Left renal cortex interstitium (tissue), 4 donors: ENCODE data around the gene BPIFB6. TPM values are rescaled to one million over a fixed set of nuclear protein-coding genes. Genes with fewer than 3 reads are reported as not detected.

Source experiments
- DNase-seq, 4 donors: peaks; one replicate each; pipeline ENCODE4 v3.0.0-alpha.2; 2013; ENCODE audit warnings: low read depth in 4 of 4, low spot score in 2 of 4, missing footprints in 1 of 4
- polyA plus RNA-seq, 4 donors: library from polyadenylated mRNA; unstranded; fragments of 120-200 nt; gene quantifications; one replicate each; pipeline ENCODE4 v1.2.1, GENCODE V29; 2013; ENCODE audit not compliant: insufficient read length in 4 of 4

Gene BPIFB6
- polyA plus RNA-seq, 4 donors, result not detected

- DNase-seq, result no peak
These were observed 51.1 kb downstream of the BPIFB6 start for GRCh38 chr20:33082546-33082945.

- no peak for DNase-seq
These were observed 52.3 kb downstream of the BPIFB6 start for GRCh38 chr20:33083544-33084340.

DNA sequence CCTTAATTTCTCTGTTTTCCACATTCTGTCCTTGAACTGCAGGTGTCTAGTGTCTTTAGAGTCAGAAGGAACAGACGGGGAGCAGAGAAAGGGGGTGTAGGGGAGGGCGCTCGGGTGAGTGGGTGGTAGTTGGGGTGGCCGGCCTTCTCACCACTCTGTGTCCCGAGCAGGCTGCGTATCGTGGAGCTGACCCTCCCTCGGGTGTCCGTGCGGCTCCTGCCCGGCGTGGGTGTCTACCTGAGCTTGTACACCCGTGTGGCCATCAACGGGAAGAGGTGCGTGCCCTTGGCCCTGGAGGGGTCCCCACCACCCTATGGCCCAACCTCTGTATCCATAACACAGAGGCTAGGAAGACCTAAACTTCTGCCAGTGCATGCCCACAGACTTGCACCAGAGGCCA lies 53.3 kb downstream of the BPIFB6 start:
- DNase-seq, result no peak

DNA sequence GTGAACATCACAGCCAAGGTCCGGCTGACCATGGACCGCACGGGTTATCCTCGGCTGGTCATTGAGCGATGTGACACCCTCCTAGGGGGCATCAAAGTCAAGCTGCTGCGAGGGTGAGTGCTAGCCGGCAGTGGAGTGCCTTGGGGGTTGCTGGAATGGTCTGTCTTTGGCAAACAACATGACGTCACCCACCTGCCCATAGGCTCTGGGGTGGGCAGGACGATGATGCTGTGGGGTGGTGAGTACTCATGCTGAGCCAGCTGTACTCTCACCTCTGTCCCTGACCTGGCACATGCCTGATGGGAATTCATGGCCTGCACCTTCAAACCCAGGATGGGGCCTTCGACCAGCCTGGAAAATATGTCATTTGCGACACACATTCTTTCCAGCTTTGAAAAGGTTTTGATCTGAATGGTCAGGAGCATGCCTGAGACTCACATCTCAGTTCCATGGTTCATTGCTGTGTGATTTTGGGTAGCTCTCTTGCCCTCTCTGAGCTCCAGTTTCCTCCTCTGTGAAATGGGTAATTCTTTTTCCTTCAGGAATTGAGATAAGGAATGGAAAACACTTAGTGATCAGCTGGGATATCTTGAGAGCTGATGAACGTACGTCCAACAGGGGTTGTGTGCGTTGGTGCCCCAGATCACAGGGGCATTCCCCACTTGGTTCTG lies 54.7 kb downstream of the BPIFB6 start:
- no peak for DNase-seq

DNA sequence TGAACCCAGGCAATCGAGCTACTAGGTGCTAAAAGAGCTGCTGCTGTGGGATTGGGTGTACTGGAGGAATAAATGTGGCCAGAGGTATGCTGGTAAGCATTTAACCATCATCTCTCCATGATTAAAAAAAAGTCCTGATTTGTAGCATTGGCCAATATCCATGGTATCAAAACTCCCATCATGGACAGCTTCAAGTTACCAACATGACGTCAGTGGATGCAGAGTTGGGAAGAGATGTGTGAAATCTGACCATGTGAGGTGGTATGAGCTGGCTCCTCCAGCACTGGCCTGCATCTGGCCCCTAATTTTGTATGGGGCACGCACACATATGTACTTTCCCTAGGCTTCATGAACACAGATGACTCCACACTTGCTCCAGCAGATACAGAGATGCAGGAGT lies 59.7 kb downstream of the BPIFB6 start:
- no peak for DNase-seq

- DNase-seq, result no peak
These were observed 60.2 kb downstream of the BPIFB6 start for GRCh38 chr20:33091693-33092092.

DNA sequence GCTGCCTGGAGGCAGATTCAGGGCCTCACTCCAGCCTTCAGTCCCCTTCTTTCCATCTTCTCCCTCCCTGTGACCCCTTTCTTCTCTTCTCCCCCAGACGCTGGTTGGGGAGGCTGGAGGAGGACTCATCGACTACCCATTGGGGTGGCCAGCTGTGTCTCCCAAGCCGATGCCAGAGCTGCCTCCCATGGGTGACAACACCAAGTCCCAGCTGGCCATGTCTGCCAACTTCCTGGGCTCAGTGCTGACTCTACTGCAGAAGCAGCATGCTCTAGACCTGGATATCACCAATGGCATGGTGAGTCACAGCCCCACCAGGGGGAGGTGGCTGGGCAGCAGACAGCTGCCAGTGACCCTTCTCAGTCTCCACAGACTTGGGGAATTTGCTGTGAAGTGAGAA lies 60.9 kb downstream of the BPIFB6 start:
- no peak for DNase-seq

DNA sequence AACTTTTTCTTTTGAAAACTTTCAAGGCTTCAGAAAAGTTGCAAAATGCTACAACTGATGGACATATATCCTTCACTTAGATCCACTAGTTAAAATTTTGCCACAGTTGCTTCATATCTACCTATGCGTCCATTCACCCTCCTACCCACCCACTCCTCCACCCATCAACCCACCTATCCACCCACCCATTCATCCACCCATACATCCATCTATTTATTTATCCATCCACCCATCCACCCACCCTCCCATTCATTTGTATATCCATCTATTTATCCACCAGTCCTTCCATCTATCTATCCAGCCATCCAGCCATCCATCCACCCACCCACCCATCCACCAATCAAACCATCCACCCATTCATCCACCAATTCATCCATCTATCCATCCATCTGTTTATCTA lies 61.6 kb downstream of the BPIFB6 start:
- no peak for DNase-seq

- no peak for DNase-seq
These were observed 62.1 kb downstream of the BPIFB6 start for GRCh38 chr20:33093582-33093981.

Other genes starting within 250 kb of the BPIFB6 start
- gene MAPRE1, start 211.7 kb upstream of the BPIFB6 start, polyA plus RNA-seq, result 100 to 1,000 TPM in 3 of 4 donors, 10 to 100 TPM in 1; 92.5 to 117 (median 114) TPM
- under 1 TPM in 3 of 4 donors, not detected in 1; 0.06 to 0.13 (median 0.08) TPM for gene EFCAB8, start 172.7 kb upstream of the BPIFB6 start, polyA plus RNA-seq
- gene SUN5, start 27.2 kb upstream of the BPIFB6 start, polyA plus RNA-seq, result not detected
- gene BPIFB2, start 23.9 kb upstream of the BPIFB6 start, polyA plus RNA-seq, result not detected
- gene BPIFB3, start 22.3 kb downstream of the BPIFB6 start, polyA plus RNA-seq, result not detected
- not detected for gene BPIFB4, start 48.0 kb downstream of the BPIFB6 start, polyA plus RNA-seq
- not detected for gene BPIFA2, start 136.5 kb downstream of the BPIFB6 start, polyA plus RNA-seq
- not detected for gene BPIFA3, start 185.7 kb downstream of the BPIFB6 start, polyA plus RNA-seq
- not detected for gene BPIFA1, start 204.3 kb downstream of the BPIFB6 start, polyA plus RNA-seq